HG02870 (cell line): ENCODE data around the gene TMEM45A.

Experiments used
- ATAC-seq: cut with Tn5 transposase; IDR thresholded peaks from one replicate; pipeline ENCODE4 v1.9.1; 2021; ENCODE audit warnings: mild to moderate bottlenecking, moderate library complexity; ENCODE audit not compliant: unreplicated experiment

TMEM45A gene

GRCh38 chr3:100609305-100609704, 116.9 kb downstream of the TMEM45A start, which contains the start of gene ADGRG7:
ADGRG7 (plus strand) TSS chr3:100609601; CDS start chr3:100609857, 256 bp downstream.
- ATAC-seq = no peak

DNA sequence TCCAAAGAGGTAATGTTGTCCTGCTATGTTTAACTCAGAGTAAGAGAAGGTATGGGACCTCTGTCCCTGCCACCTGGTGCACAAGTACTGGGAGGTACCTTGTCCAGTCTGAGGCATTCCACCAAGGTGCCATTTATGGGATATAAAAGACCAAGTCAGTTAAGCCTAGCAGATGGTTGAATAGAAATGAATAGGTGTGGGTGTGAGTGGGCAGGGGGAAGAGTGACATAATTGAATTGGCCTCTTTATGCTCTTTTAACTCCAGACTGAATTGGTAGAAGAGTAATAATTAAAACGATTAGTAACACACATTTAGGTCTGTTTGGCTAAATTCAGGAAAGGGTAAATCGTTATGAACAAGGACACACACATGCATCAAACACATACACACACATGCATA, 117.5 kb downstream of the TMEM45A start:
- ATAC-seq = no peak

- ATAC-seq = no peak
Observed at GRCh38 chr3:100611221-100611620, 118.8 kb downstream of the TMEM45A start.

- ATAC-seq = no peak
Observed at GRCh38 chr3:100613721-100614390, 121.4 kb downstream of the TMEM45A start.

GRCh38 chr3:100614941-100615340, 122.5 kb downstream of the TMEM45A start:
- no peak for ATAC-seq

DNA sequence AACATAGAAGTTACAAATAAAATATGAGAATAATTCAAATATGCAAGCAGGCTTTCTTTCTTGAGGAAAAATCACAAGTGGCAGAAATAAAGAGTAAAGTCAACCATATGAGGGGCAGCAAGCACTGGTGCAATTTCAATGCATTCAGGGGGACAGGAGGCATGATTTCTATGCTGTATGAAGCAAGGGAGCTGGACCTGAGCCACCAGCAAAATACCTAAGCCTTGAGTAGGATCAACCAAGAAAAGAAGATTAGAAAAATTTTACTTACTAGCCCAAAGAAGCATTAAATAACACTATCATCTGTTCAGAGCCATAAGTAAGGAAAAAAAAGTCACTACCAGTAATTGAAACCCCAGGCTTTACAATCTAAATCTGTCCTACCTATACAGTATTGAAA, 123.3 kb downstream of the TMEM45A start:
- ATAC-seq = no peak

DNA sequence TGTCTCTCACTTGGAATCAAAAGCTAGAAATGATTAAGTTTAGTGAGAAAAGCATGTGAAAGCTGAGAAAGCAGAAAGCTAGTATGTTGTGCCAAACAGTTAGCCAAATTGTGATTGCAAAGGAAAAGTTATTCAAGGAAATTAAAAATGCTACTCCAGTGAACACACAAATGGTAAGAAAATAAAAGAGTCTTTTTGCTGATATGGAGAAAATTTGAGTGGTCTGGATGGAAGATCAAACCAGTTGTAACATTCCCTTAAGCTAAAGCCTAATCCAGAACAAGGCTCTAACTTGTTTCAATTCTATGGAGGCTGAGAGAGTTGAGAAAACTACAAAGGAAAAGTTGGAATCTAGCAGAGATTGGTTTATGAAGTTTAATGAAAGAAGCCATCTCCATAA, 128.8 kb downstream of the TMEM45A start:
- ATAC-seq = no peak
